ENCODE measurements around the gene CYP4Z1.
"Not testable (repeated sequence)": the region's sequence is repeated elsewhere in the genome, so short reads cannot be mapped to it uniquely, and the experiment has no call there.

The CYP4Z1 gene

DNA sequence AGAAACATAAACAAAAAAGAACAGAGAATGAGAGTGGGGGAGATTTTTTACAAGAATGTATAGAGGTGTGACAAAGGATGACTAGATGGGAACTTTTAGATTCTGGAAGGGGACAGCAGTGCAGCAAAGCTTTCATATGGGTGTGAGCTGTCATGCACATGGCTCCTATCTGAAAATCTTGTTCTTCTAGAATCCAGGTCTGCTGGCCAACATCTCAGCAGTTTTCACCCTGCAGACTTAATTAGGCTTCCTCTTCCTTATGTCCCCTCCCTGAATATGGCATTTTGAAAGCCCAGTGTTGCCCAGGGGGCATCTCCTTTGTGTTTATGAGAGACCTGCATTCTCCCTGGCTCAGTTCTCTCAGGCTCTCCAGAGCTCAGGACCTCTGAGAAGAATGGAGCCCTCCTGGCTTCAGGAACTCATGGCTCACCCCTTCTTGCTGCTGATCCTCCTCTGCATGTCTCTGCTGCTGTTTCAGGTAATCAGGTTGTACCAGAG, at the start of gene CYP4Z1:
Gene CYP4Z1 (plus strand): TSS at position 135 of the 498 bp plus-strand sequence. CDS start 260 bp downstream, at position 395.
- FAIRE-seq = no peak
- DNase-seq (ENCODE audit: insufficient read length, low spot score) = no peak

DNA sequence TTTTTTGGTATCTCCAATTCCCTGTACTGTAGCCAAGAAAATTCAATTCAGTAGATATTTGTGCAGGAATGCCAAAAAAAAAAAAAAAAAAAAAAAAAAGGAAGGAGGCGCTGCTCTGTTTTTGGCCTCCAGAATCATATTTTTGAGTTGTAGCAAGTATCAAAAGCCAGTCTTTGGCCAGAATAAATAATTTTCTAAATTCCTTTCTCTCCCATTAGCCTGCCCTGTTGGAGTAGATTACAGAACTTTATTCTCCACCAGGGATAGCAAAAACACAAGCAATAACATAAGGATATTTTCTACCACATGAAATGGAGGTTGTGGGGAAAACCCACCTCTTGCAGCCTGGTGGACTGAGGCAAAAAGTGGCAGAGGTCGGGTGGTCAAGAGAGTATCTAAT, 46.0 kb upstream of the CYP4Z1 start:
- FAIRE-seq (no peak), DNase-seq (ENCODE audit: insufficient read length, low spot score) (no peak)

DNA sequence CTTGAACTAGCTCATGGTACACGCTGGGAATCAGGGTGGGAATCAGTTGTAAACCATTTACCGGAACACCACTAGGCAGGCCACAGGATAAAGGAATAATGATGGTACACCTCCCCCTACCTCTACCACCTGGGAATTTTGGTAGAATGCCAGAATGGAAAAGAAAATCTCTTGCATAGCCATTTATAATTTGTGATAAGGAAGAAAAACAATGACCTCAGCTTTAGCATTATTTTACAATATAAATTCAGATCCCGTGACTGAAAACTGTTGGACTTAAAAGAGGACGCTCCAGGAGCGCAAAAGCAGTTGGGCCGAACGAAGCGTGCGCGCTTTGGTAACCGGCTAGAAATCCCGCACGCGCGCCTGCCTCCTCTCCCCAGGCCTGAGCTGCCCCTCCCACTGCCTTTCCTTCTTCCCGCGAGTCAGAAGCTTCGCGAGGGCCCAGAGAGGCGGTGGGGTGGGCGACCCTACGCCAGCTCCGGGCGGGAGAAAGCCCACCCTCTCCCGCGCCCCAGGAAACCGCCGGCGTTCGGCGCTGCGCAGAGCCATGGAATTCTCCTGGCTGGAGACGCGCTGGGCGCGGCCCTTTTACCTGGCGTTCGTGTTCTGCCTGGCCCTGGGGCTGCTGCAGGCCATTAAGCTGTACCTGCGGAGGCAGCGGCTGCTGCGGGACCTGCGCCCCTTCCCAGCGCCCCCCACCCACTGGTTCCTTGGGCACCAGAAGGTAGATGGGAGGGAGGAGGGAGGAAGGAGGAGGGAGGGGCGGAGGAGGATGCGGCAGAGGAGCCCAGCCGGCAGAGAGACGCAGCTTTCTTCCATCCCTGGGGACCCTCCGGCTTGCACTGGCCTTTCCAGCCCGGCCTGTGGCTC, 43.5 kb upstream of the CYP4Z1 start, which contains the start of gene CYP4X1:
Gene CYP4X1 (plus strand): TSS at position 402 of the 873 bp plus-strand sequence. CDS start 149 bp downstream, at position 551.
- DNase-seq (ENCODE audit: insufficient read length, low spot score) (no peak), FAIRE-seq (no peak)

- DNase-seq (ENCODE audit: insufficient read length, low spot score) (no peak), FAIRE-seq (no peak)
Observed at GRCh38 chr1:47024141-47024801, 42.8 kb upstream of the CYP4Z1 start.

DNA sequence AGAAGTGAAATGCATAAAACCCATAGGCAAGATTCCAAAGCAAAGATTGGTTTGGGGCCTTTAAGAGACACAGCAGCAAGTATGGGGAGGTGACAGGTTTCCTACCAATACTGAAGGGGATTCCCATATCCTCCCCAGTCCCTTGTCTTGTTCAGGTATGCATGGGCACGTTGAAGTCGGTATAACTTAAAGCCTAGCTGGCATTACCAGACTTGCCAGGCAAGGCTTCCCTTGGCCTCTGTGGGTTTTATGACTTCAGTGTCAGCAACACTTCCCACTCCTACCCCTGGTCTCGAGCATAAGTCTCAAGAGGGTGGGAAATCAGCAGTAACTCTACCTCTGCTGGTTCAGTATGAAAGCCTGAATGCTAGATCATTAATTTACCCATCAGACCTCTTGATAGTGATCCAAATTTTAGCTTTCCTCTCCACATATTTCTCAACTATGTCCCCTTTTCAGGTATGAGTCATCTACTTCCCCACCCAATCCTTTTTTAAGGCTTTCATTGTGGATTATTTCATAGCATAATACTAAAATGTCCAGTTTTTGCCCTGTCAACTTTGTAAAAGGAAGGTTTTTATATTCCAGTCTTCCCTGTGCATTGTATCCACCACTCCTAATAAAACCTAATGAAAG, 36.7 kb upstream of the CYP4Z1 start:
- DNase-seq (ENCODE audit: insufficient read length, low spot score) (no peak), FAIRE-seq (no peak)

GRCh38 chr1:47031059-47031458, 36.0 kb upstream of the CYP4Z1 start:
- FAIRE-seq (no peak), DNase-seq (ENCODE audit: insufficient read length, low spot score) (no peak)

DNA sequence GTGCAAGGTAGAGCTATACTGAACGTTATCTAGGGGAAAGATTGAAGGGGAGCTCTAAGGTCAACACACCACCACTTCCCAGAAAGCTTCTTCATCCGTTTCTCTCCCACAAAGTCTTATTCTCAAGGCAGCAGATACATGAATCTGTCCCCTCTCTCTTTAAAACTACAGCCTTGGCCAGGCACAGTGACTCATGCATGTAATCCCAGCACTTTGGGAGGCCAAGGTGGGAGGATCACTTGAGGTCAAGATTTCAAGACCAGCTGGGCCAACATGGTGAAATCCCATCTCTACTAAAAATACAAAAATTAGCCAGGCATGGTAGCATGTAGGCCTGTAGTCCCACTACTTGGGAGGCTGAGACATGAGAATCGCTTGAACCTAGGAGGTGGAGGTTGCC, 35.4 kb upstream of the CYP4Z1 start:
- DNase-seq (ENCODE audit: insufficient read length, low spot score) (no peak), FAIRE-seq (no peak)

DNA sequence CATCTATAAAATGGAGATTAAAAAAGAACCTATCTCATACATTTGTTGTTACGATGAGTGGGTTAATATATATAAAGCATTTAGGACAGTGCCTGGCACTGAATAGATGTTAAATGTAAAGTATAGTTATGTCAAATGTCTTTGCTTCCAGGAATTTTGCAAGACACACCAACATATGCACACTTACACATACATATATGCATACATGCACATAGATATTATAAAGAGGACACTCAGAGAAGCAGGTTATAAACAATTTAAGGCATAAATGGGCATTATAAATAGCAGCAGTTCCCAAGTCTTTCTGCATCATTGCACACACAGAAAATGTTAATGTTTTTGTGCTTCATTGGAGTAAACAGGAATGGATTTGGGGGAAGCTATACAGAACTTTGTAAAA, 30.3 kb upstream of the CYP4Z1 start:
- no peak for FAIRE-seq
- DNase-seq (ENCODE audit: insufficient read length, low spot score) = no peak

- FAIRE-seq = no peak
Observed at GRCh38 chr1:47059376-47059775, 7.7 kb upstream of the CYP4Z1 start.

DNA sequence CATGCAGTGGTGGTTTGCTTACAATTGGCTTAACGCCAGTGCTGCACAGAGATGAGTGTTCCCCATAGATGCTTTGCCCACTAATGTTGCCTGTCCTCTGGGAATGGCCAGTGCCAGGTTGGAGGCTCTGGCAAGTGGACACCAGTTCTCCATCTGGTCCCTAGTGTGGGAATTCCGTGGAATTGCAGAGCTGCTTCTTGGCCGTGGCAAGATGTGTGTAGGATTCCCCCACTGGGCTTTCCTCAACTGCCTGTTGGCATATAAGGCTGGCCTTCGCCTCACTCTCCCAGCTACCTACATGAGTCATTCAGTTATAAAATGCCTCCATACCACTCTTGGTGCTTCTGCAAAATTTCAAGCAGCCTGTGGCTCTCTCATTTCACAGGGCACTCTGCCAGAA, 2.0 kb downstream of the CYP4Z1 start:
- FAIRE-seq; DNase-seq (ENCODE audit: insufficient read length, low spot score): not testable (repeated sequence)

More at GRCh38 chr1:47059376-47059775, 7.7 kb upstream of the CYP4Z1 start:
- no peak for DNase-seq (ENCODE audit: insufficient read length, low spot score)

GRCh38 chr1:47069509-47069908, 2.5 kb downstream of the CYP4Z1 start:
- FAIRE-seq = peak; percentile 28
- not testable (repeated sequence) for DNase-seq (ENCODE audit: insufficient read length, low spot score)

DNA sequence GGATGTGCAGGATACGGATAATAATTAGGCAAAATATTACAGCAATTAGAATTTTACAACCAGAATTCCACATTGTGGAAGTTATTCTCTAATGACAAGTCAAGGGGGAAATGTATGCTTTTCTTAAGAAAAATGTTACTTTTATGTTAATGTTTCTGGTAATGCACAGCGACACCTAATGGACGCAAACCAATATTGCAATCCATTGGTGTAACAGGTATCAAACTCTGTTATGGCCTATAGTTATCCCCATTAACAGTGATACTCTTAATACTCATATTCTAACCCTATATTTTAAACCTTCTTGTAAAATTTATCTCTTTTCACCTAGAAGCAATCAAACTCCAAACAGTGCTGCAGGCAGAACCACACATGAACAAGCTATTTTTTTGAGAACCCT, 22.3 kb downstream of the CYP4Z1 start:
- DNase-seq (ENCODE audit: insufficient read length, low spot score); FAIRE-seq: not testable (repeated sequence)

- not testable (repeated sequence) for DNase-seq (ENCODE audit: insufficient read length, low spot score)
- peak; percentile 42 for FAIRE-seq
Observed at GRCh38 chr1:47091476-47091875, 24.4 kb downstream of the CYP4Z1 start.

DNA sequence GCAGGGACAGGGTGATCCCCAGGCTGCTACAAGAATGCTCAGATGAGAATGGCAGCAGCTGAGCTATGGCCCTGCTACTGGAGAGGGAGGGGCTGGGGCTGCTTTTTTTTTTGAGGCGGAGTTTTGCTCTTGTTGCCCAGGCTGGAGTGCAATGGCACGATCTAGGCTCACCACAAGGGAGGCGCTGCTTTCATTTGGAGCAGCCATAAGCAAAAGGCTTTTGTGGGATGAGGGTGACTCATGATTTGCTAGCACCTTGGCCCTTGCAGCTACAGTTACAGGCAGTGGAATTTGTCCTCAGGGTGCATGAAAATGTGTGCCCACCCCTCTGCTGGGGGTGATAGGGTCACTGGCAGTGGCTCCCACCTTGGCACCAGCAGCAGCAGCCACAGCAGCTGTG, 37.8 kb downstream of the CYP4Z1 start:
- DNase-seq (ENCODE audit: insufficient read length, low spot score) (no peak), FAIRE-seq (no peak)

DNA sequence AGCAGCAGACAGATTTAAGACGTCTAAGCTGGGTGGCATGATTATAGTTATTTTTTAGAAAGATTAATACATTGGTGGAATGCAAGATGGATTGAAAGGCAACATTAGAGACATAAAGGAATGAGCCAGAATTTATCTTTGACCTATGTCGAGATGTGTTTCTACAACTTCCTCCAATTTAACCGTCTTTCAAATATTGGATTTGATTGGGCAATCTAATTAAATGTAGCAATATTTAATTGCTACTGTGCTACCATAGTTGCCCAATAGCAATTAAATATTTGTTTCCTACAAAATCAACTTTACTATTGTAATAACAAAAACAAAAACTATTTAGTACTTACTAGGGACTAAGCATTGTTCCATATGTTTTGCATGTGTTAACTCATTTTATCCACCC, 39.8 kb downstream of the CYP4Z1 start:
- no peak for FAIRE-seq
- DNase-seq (ENCODE audit: insufficient read length, low spot score) = no peak

GRCh38 chr1:47107851-47108574, 41.0 kb downstream of the CYP4Z1 start:
- DNase-seq (ENCODE audit: insufficient read length, low spot score) (peak; percentile 8), FAIRE-seq (peak; percentile 86)

GRCh38 chr1:47109482-47109881, 42.5 kb downstream of the CYP4Z1 start:
- FAIRE-seq; DNase-seq (ENCODE audit: insufficient read length, low spot score): not testable (repeated sequence)

DNA sequence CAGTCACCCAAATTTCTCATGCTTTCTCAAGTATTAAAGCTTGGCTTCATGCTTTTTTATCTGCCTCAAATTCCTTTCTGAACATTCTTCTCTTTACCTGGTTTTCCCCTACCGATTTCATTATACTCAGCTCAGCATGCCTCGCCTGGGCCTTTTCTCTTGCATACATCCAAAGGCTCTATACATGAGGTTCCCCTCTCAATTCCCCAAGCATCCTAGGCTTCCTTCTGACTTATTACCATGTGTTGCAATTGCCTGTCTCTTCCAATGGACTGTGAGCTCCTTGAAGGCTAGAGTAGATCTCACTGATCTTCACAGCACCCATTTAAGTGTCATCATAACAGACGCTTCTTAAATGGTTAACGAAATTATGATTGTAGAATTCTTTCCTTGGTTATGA, 46.1 kb downstream of the CYP4Z1 start:
- FAIRE-seq (no peak), DNase-seq (ENCODE audit: insufficient read length, low spot score) (no peak)

DNA sequence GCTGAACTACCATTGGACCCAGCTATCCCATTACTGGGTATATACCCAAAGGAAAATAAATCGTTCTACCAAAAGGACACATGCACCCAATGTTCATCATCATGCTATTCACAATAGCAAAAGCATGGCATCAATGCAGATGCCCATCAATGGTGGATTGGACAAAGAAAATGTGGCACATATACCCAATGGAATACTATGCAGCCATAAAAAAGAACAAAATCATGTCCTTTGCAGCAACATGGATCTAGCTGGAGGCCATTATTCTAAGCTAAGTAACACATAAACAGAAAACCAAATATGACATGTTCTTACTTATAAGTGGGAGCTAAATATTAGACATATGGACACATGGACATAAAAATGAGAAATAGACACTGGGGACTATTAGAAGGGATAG, 54.0 kb downstream of the CYP4Z1 start:
- DNase-seq (ENCODE audit: insufficient read length, low spot score); FAIRE-seq: not testable (repeated sequence)

DNA sequence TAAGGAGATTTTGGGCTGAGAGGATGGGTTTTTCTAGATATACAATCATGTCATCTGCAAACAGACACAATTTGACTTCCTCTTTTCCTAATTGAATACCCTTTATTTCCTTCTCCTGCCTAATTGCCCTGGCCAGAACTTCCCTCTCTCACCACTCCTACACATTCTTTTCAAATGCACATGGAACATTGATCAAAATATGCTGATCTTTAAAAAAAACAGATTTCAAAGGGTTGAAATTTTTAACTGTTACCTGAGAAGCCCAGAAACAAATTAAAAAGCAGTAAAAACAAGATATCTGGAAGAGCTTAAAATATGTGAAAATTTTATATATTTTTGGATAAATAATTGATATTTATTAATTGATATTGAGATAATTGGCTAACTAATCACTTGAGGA, 57.8 kb downstream of the CYP4Z1 start:
- not testable (repeated sequence) for DNase-seq (ENCODE audit: insufficient read length, low spot score); FAIRE-seq

Measured in HTR-8/SVneo (cell line).